Uterus (tissue), 2 donors: ENCODE results near the gene NOTCH3.

Experiments
- CTCF ChIP-seq, 4 experiments: fragments of 200-600 bp in 2 of 4; fragments of 450-650 bp in 2 of 4; sonication (generic) in 2 of 4; IDR thresholded peaks; one replicate each; pipeline ENCODE4 v1.5.1; 2016 to 2019; ENCODE audit warnings: antibody characterized with exemption in 4 of 4, mild to moderate bottlenecking in 2 of 4, moderate library complexity in 1 of 4
- POLR2A ChIP-seq, 2 donors: fragments of 450-650 bp; IDR thresholded peaks; one replicate each; pipeline ENCODE4 v1.6.1; 2016; ENCODE audit warnings: antibody characterized with exemption in 2 of 2, mild to moderate bottlenecking in 1 of 2, moderate library complexity in 1 of 2

GRCh38 chr19:15194938-15195337, 5.9 kb downstream of the NOTCH3 start:
- TF ChIP-seq CTCF (IDR thresholded peaks at IDR 0.05): no peak
- no peak for TF ChIP-seq POLR2A (IDR thresholded peaks at IDR 0.05)
